ENCODE results near the gene PIGK.

Gene PIGK

DNA sequence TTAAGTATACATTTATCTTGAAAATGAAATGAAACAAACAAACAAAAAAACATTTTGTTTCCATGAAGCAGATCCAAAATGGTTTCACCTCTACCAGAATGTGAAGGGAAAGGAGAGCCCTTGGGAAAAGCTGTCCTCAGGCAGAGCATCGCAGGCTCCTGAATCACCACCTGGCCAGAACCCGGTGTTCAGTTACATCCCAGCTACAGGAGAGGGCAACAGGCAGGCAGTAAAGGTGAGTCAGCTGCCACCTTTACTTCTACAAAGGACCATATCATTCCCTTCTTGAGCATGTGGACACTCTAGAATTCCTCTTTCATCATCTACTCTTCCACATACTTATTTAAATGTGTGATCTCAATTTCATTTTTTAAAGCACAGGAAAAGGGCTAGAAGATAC lies 151.2 kb downstream of the PIGK start:
- H3K27ac ChIP-seq (ENCODE audit: low read depth, low read length), result no peak overlapping the region

GRCh38 chr1:77065693-77066342 lies 153.4 kb downstream of the PIGK start:
- Histone ChIP-seq H3K4me2 (ENCODE audit: low read length) (no peak overlapping the region), H3F3A (ENCODE audit: control insufficient read depth, insufficient read depth) (no peaks in the 10 kb centered on the region), H3K79me2 (ENCODE audit: control insufficient read depth, low read length) (no peaks in the 10 kb centered on the region), H3K4me1 (ENCODE audit: control insufficient read depth, low read length) (no peaks in the 10 kb centered on the region), H3K27me3 (ENCODE audit: control insufficient read depth, low read length) (no peaks in the 10 kb centered on the region), H3K9me2 (replicated peaks; ENCODE audit: control insufficient read depth, low read length) (no peaks in the 10 kb centered on the region), H3K36me3 (ENCODE audit: control insufficient read depth, low read length) (no peaks in the 10 kb centered on the region), H4K20me1 (ENCODE audit: control insufficient read depth, insufficient read depth, low read depth, low read length) (no peaks in the 10 kb centered on the region), H3K9me3 (ENCODE audit: control insufficient read depth, insufficient read depth, low read length) (no peaks in the 10 kb centered on the region), H3K4me3 (ENCODE audit: low read length) (no peak overlapping the region), H3K27ac (ENCODE audit: low read depth, low read length) (no peak overlapping the region)
- TF ChIP-seq, protein P1, sequence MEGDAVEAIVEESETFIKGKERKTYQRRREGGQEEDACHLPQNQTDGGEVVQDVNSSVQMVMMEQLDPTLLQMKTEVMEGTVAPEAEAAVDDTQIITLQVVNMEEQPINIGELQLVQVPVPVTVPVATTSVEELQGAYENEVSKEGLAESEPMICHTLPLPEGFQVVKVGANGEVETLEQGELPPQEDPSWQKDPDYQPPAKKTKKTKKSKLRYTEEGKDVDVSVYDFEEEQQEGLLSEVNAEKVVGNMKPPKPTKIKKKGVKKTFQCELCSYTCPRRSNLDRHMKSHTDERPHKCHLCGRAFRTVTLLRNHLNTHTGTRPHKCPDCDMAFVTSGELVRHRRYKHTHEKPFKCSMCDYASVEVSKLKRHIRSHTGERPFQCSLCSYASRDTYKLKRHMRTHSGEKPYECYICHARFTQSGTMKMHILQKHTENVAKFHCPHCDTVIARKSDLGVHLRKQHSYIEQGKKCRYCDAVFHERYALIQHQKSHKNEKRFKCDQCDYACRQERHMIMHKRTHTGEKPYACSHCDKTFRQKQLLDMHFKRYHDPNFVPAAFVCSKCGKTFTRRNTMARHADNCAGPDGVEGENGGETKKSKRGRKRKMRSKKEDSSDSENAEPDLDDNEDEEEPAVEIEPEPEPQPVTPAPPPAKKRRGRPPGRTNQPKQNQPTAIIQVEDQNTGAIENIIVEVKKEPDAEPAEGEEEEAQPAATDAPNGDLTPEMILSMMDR (IDR thresholded peaks at IDR 0.05; ENCODE audit: low read depth, low read length, poor library complexity, severe bottlenecking), result no peak
- TF ChIP-seq EZH2phosphoT487 (IDR thresholded peaks at IDR 0.05; ENCODE audit: borderline replicate concordance, low read length), result no peak

More for the DNA sequence above, 151.2 kb downstream of the PIGK start:
- Histone ChIP-seq H3F3A (ENCODE audit: control insufficient read depth, insufficient read depth) (no peaks in the 10 kb centered on the region), H3K4me2 (ENCODE audit: low read length) (no peak overlapping the region), H3K27me3 (ENCODE audit: control insufficient read depth, low read length) (no peaks in the 10 kb centered on the region), H3K79me2 (ENCODE audit: control insufficient read depth, low read length) (no peaks in the 10 kb centered on the region), H3K4me3 (ENCODE audit: low read length) (no peak overlapping the region), H3K9me3 (ENCODE audit: control insufficient read depth, insufficient read depth, low read length) (no peaks in the 10 kb centered on the region), H3K4me1 (ENCODE audit: control insufficient read depth, low read length) (no peaks in the 10 kb centered on the region), H4K20me1 (ENCODE audit: control insufficient read depth, insufficient read depth, low read depth, low read length) (no peaks in the 10 kb centered on the region), H3K9me2 (replicated peaks; ENCODE audit: control insufficient read depth, low read length) (no peaks in the 10 kb centered on the region), H3K36me3 (ENCODE audit: control insufficient read depth, low read length) (no peaks in the 10 kb centered on the region)
- TF ChIP-seq, protein P1 (IDR thresholded peaks at IDR 0.05; ENCODE audit: low read depth, low read length, poor library complexity, severe bottlenecking), result no peak
- no peak for TF ChIP-seq EZH2phosphoT487 (IDR thresholded peaks at IDR 0.05; ENCODE audit: borderline replicate concordance, low read length)

DNA sequence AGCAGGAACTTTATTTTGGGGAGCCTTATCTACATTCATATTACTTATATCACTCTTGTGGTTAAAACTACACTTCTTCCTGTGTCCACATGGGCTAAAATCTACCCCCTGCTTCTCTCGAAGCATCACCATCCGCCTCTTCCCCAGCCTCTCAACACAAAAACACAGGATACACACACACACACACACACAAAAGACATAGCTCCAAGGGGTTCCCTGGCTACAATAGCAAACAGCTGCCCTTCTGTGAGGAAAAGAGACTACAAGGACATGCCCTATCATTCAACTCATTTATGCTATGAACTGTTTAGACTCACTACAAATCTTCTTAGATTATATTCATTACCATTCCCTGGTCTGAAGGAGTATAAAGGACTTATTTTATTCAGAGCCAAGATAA lies 155.0 kb downstream of the PIGK start:
- Histone ChIP-seq H3K9me2 (replicated peaks; ENCODE audit: control insufficient read depth, low read length) (no peaks in the 10 kb centered on the region), H3F3A (ENCODE audit: control insufficient read depth, insufficient read depth) (no peaks in the 10 kb centered on the region)
- TF ChIP-seq, protein P1 (IDR thresholded peaks at IDR 0.05; ENCODE audit: low read depth, low read length, poor library complexity, severe bottlenecking), result no peak
- no peak for TF ChIP-seq EZH2phosphoT487 (IDR thresholded peaks at IDR 0.05; ENCODE audit: borderline replicate concordance, low read length)

More for the DNA sequence above, 155.0 kb downstream of the PIGK start:
- Histone ChIP-seq H3K27ac (ENCODE audit: low read depth, low read length) (no peak overlapping the region), H3K27me3 (ENCODE audit: control insufficient read depth, low read length) (no peaks in the 10 kb centered on the region), H3K9me3 (ENCODE audit: control insufficient read depth, insufficient read depth, low read length) (no peaks in the 10 kb centered on the region), H3K4me2 (ENCODE audit: low read length) (no peak overlapping the region), H4K20me1 (ENCODE audit: control insufficient read depth, insufficient read depth, low read depth, low read length) (no peaks in the 10 kb centered on the region), H3K36me3 (ENCODE audit: control insufficient read depth, low read length) (no peaks in the 10 kb centered on the region), H3K4me3 (ENCODE audit: low read length) (no peak overlapping the region), H3K79me2 (ENCODE audit: control insufficient read depth, low read length) (no peaks in the 10 kb centered on the region), H3K4me1 (ENCODE audit: control insufficient read depth, low read length) (no peaks in the 10 kb centered on the region)
